ENCODE data around the gene SLC4A3.
A peak's percentile ranks its signal among the peaks of the same experiment; 100 is the strongest.
"Not testable (repeated sequence)": the region's sequence is repeated elsewhere in the genome, so short reads cannot be mapped to it uniquely, and the experiment has no call there.

SLC4A3 gene

DNA sequence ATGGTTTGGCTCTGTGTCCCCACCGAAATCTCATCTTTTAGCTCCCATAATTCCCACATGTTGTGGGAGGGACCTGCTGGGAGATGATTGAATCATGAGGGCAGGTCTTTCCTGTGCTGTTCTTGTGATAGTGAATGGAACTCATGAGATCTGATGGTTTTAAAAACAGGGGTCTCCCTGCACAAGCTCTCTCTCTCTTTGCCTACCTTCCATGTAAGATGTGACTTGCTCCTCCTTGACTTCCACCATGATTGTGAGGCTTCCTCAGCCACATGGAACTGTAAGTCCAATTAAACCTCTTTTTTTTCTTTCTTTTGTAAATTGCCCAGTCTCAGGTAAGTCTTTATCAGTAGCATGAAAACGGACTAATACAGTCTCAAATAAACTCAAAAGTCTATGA is 56.0 kb downstream of the SLC4A3 start:
- not testable (repeated sequence) for DNase-seq

DNA sequence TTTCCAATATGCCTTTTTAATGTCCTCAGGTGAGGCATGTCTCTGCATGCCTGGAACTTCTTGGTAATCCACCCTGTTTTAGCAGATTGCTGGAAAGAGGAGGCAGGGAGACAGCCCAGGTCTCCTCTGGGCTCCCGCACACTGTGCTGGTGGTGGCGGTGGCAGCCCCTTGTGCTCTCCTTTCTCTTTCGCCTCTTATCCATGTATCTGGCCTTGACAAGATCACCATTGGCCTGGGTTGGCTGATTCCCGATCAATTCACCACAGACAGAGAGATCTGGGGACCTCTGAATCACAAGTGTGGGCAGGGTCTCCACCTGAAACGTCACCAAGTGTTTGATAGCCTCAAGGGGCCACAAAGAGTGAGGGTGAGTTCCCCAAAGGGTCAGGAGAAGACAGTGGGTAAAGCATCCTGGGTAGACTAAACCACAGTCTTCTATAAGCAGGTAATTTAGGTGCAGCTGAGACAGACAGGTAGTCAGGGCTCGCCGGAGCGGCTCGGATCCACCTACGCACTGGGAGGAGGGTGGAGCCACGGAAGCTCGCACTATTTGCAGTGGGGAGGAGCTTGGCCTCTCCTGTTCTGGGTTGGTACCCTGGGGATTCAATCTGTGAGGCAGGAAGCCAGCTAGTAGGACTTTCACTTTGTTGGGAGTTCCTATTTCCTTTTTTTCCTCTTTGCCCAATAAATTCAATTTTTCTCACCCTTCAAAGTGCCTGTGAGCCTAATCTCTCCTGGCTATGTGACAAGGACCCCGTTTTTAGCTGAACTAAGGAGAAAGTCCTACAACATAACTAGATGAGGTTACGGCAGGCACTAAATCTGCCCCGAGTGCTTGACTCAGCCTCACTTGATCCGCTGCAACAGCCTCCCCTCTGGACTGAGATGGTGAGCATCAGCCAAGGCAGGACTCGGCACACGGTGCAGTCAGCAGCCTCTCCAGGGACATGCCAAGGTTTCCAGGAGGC is 57.6 kb downstream of the SLC4A3 start:
- DNase-seq: peak; percentile 67

DNA sequence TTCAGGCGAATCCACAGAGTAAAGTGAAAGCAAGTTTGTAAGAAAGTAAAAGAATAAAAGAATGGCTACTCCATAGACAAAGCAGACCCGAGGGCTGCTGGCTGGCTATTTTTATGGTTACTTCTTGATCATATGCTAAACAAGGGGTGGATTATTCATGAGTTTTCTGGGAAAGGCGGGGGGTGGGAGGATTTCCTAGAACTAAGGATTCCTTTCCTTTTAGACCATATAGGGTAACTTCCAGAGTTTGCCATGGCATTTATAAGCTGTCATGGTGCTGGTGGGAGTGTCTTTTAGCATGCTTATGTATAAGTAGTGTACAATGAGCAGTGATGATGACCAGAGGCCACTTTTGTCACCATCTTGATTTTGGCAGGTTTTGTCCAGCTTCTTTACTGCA is 59.8 kb downstream of the SLC4A3 start:
- DNase-seq: peak; percentile 95

DNA sequence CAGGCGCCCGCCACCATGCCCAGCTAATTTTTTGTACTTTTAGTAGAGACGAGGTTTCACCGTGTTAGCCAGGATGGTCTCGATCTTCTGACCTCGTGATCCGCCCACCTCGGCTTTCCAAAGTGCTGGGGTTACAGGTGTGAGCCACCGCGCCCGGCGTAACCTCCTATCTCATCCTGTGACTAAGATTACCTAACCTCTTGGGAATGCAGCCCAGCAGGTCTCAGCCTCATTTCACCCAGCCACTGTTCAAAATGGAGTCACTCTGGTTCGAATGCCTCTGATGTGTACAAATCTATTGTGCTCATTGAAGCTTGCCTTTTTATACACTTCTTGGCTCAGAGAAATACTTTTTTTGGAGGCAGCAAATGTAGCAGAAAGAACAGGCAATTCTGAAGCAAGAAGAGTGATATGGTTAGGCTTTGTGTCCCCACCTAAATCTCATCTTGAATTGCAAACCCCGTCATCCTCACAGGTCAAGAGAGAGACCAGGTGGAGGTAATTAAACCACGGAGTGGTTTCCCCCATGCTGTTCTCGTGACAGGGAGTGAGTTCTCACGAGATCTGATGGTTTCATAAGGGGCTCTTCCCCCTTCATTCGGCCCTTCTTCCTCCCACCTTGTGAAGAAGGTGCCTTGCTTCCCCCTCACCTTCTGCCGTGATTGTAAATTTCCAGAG is 60.6 kb downstream of the SLC4A3 start:
- DNase-seq: no peak

GRCh38 chr2:219688560-219689445 is 61.4 kb downstream of the SLC4A3 start:
- DNase-seq: peak; percentile 95

DNA sequence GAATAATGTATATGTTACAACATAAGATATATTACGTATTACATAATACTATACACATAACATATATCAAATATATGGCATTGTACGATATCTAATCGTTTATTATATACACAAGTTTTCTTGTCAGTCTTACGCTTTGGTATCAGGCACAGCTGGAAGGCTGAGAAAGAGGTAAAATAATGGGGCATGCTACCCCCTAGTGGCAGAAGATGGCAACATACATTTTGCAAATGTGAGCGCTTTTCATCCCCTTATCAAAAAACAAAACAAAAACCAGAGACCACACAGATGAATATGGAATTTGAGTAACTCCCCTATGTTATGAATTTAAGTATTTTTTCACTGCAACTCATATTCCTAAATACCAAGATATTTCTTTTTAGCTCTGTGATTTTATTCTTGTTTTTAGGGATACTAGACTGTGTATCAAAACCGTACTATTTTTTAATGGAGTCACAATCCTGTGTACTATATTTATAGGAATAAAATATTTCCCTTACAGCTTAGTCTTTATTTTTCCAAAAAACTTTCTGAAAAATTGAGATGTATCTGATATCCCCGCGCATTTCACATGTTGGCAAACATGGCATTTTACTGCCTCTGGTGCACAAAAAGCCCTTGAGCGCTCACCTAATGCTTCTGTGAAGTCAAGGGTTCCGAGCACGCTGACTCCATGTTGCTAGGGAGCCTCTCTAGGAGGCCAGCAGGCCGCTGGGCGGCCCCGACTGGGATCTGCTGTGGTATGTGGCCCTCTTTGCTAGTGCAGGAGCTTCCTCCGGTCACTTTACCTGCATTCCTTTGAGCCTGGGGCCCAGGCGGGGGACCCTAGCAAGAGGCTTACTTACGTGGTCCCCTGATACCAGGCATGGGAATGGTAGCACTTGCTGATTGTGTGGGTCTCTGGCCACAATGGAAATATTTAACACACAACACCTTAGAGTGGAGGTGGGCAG is 62.5 kb downstream of the SLC4A3 start:
- peak; percentile 68 for DNase-seq

- no peak for DNase-seq
Measured at GRCh38 chr2:219691571-219691970, 64.1 kb downstream of the SLC4A3 start.
